Endodermal cell (in vitro differentiated cells): ENCODE results near the gene RETREG2. TPM values are rescaled to one million over a fixed set of nuclear protein-coding genes. Genes with fewer than 3 reads are reported as not detected.
A peak's percentile ranks its signal among the peaks of the same experiment; 100 is the strongest.

Experiments
- DNase-seq: peaks from one replicate; pipeline ENCODE4 v3.0.0-alpha.2; 2017
- H3K27ac ChIP-seq: 2 replicates; pipeline ENCODE4 v1.5.1; 2013; ENCODE audit warnings: mild to moderate bottlenecking, low read depth, low read length, moderate library complexity
- H3K27me3 ChIP-seq: 2 replicates; pipeline ENCODE4 v1.6.1; 2013; ENCODE audit warnings: mild to moderate bottlenecking, low read length, moderate library complexity; ENCODE audit not compliant: insufficient read depth, control insufficient read depth, poor library complexity, severe bottlenecking
- H3K36me3 ChIP-seq: 2 replicates; pipeline ENCODE4 v1.7.0; 2013; ENCODE audit warnings: mild to moderate bottlenecking, low read length, moderate library complexity; ENCODE audit not compliant: control insufficient read depth, insufficient read depth
- H3K4me1 ChIP-seq: one replicate; pipeline ENCODE4 v1.7.0; 2013; ENCODE audit warnings: low read length; ENCODE audit not compliant: control insufficient read depth, insufficient read depth
- H3K4me3 ChIP-seq: 2 replicates; pipeline ENCODE4 v1.5.1; 2013; ENCODE audit warnings: mild to moderate bottlenecking, low read length, moderate library complexity
- H3K9ac ChIP-seq: 2 replicates; pipeline ENCODE4 v1.6.1; 2013; ENCODE audit warnings: mild to moderate bottlenecking, low read length, moderate library complexity; ENCODE audit not compliant: poor library complexity, severe bottlenecking; ENCODE audit errors: extremely low read depth
- H3K9me3 ChIP-seq: 2 replicates; pipeline ENCODE4 v1.6.1; 2013; ENCODE audit warnings: mild to moderate bottlenecking, low read length, moderate library complexity; ENCODE audit not compliant: control insufficient read depth
- H3K27ac Mint-ChIP-seq: 2 replicates; pipeline ENCODE4 v1.8.0; 2020; ENCODE audit warnings: mixed read lengths
- H3K27me3 Mint-ChIP-seq: 2 replicates; pipeline ENCODE4 v1.8.0; 2021; ENCODE audit warnings: mild to moderate bottlenecking, mixed read lengths; ENCODE audit not compliant: insufficient read depth
- H3K36me3 Mint-ChIP-seq: 2 replicates; pipeline ENCODE4 v1.8.0; 2020; ENCODE audit warnings: low read depth, mixed read lengths
- H3K4me1 Mint-ChIP-seq: 2 replicates; pipeline ENCODE4 v1.8.0; 2020; ENCODE audit warnings: mixed read lengths
- H3K4me3 Mint-ChIP-seq: 2 replicates; pipeline ENCODE4 v1.8.0; 2020; ENCODE audit warnings: mild to moderate bottlenecking, moderate library complexity, mixed read lengths
- H3K9me3 Mint-ChIP-seq: 2 replicates; pipeline ENCODE4 v1.8.0; 2020; ENCODE audit warnings: mild to moderate bottlenecking, mixed read lengths
- WGBS, 2 experiments: methylation state at CpG; one replicate each; pipeline versions ENCODE4 v1.1.5 to v1.1.7; 2013; ENCODE audit warnings: missing lambda C conversion rate in 2 of 2, mixed read lengths in 1 of 2; ENCODE audit not compliant: insufficient coverage in 1 of 2, insufficient read length in 1 of 2; 5-methylcytosine and 5-hydroxymethylcytosine counted together
- total RNA-seq, 2 donors: library from RNA; stranded (reverse); fragmentation: NEBNext Ultra II Directional in 1 of 2; extraction: Animal tissue kit (Norgen Biotek cat#: 25700) in 1 of 2; gene quantifications; 2 replicates in 1 of 2; 3 replicates in 1 of 2; pipeline ENCODE4 v1.2.1, GENCODE V29; 2021
- TF ChIP-seq, protein P1 (sequence below): fragments of 200-600 bp; sonication (generic); conservative IDR thresholded peaks from 2 replicates; pipeline ENCODE4 v1.5.0; 2021; ENCODE audit warnings: antibody characterized with exemption, mild to moderate bottlenecking

Gene RETREG2
- total RNA-seq, 2 donors from 2014 or later: 67.0 to 73.4 TPM

GRCh38 chr2:219206328-219207133, 28.5 kb downstream of the RETREG2 start, which contains the start of gene ZFAND2B:
Gene ZFAND2B, plus strand, starts transcription at chr2:219206782. Its CDS starts 206 bp downstream, at chr2:219206988.
- WGBS, 2 experiments: 0 to 9% methylated on average over 8 to 75 of the region's 76 CpGs
- Mint-ChIP-seq H3K36me3 (peaks cover 22% of the 10 kb centered on the region), H3K4me3 (peak within 1 kb of the TSS; percentile 68), H3K27ac (peak within 1 kb of the TSS; percentile 95), H3K9me3 (peaks cover 4% of the 10 kb centered on the region), H3K4me1 (peaks cover 6% of the 10 kb centered on the region), H3K27me3 (peaks cover 9% of the 10 kb centered on the region)
- TF ChIP-seq, protein P1, sequence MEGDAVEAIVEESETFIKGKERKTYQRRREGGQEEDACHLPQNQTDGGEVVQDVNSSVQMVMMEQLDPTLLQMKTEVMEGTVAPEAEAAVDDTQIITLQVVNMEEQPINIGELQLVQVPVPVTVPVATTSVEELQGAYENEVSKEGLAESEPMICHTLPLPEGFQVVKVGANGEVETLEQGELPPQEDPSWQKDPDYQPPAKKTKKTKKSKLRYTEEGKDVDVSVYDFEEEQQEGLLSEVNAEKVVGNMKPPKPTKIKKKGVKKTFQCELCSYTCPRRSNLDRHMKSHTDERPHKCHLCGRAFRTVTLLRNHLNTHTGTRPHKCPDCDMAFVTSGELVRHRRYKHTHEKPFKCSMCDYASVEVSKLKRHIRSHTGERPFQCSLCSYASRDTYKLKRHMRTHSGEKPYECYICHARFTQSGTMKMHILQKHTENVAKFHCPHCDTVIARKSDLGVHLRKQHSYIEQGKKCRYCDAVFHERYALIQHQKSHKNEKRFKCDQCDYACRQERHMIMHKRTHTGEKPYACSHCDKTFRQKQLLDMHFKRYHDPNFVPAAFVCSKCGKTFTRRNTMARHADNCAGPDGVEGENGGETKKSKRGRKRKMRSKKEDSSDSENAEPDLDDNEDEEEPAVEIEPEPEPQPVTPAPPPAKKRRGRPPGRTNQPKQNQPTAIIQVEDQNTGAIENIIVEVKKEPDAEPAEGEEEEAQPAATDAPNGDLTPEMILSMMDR: peak; percentile 41
- Histone ChIP-seq H3K4me1 (no peaks in the 10 kb centered on the region), H3K4me3 (peak within 1 kb of the TSS; percentile 90), H3K9ac (peak within 1 kb of the TSS; percentile 60), H3K27me3 (no peaks in the 10 kb centered on the region), H3K27ac (peak within 1 kb of the TSS; percentile 89), H3K36me3 (peaks cover 28% of the 10 kb centered on the region), H3K9me3 (no peaks in the 10 kb centered on the region)
- peak; percentile 98 for DNase-seq

DNA sequence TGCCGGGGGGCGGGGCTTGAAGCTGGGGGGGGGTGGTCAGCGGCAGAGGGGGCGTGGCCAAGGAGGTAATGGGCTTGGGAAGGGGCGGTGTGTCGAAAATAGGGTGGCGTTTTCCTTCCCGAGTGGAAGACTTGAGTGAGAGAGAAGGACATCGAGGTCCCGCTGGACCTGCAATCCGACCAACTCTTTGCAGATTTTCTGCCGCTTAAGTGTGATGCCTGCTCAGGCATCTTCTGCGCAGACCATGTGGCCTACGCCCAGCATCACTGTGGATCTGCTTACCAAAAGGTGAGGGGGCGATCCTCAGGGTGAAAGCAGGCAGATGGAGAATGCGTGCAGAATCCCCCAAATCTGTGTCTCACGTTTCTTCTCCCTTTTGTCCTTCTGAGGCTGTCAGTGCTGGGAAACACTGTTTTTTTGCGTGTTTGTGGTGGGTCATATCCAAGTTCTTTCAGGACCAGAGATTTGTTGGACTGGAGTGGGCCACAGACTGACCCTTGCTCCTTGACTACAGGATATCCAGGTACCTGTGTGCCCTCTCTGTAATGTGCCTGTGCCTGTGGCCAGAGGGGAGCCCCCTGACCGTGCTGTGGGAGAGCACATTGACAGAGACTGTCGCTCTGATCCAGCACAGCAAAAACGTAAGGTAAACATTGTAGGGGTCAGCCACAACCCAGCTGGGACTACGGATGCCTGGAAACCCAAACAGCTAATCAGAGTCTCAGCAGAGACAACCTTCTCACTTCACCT, 29.2 kb downstream of the RETREG2 start:
- Mint-ChIP-seq H3K27me3 (peaks cover 9% of the 10 kb centered on the region), H3K4me1 (peaks cover 6% of the 10 kb centered on the region), H3K4me3 (peak overlapping the region; percentile 68), H3K36me3 (peaks cover 29% of the 10 kb centered on the region), H3K27ac (peak overlapping the region; percentile 64), H3K9me3 (peaks cover 4% of the 10 kb centered on the region)
- no peak for DNase-seq
- 32 to 41% methylated on average over 15 to 22 of the region's 22 CpGs for WGBS, 2 experiments
- no peaks in the 10 kb centered on the region for H3K27me3 ChIP-seq
- no peak overlapping the region for H3K27ac ChIP-seq
- H3K9me3 ChIP-seq: no peaks in the 10 kb centered on the region
- H3K9ac ChIP-seq: peak overlapping the region; percentile 7
- H3K36me3 ChIP-seq: peaks cover 33% of the 10 kb centered on the region
- peak overlapping the region; percentile 77 for H3K4me3 ChIP-seq
- TF ChIP-seq, protein P1: no peak
- H3K4me1 ChIP-seq: no peaks in the 10 kb centered on the region

- peaks cover 8% of the 10 kb centered on the region for H3K27me3 Mint-ChIP-seq
- H3K9ac ChIP-seq: no peak overlapping the region
- H3K9me3 ChIP-seq: no peaks in the 10 kb centered on the region
- H3K27ac ChIP-seq: no peak overlapping the region
- no peaks in the 10 kb centered on the region for H3K27me3 ChIP-seq
- no peaks in the 10 kb centered on the region for H3K4me1 ChIP-seq
- no peak overlapping the region for H3K27ac Mint-ChIP-seq
- TF ChIP-seq, protein P1: no peak
- H3K9me3 Mint-ChIP-seq: peaks cover 4% of the 10 kb centered on the region
- H3K4me3 Mint-ChIP-seq: peak overlapping the region; percentile 68
- H3K36me3 Mint-ChIP-seq: peaks cover 33% of the 10 kb centered on the region
- peaks cover 40% of the 10 kb centered on the region for H3K36me3 ChIP-seq
- peaks cover 6% of the 10 kb centered on the region for H3K4me1 Mint-ChIP-seq
- no peak for DNase-seq
- WGBS, 2 experiments: 94 to 97% methylated on average over 10 to 17 of the region's 17 CpGs
- H3K4me3 ChIP-seq: peak overlapping the region; percentile 77
These were observed 30.0 kb downstream of the RETREG2 start for GRCh38 chr2:219207884-219208740.
